ENCODE measurements around the gene ARHGAP28. TPM values are rescaled to one million over a fixed set of nuclear protein-coding genes. Genes with fewer than 3 reads are reported as not detected.

Gene ARHGAP28
- total and polyA plus RNA-seq, 2 of the 13 experiments (the other 11 are each of a cell fraction or from before 2014, with no cell fraction given): not detected

DNA sequence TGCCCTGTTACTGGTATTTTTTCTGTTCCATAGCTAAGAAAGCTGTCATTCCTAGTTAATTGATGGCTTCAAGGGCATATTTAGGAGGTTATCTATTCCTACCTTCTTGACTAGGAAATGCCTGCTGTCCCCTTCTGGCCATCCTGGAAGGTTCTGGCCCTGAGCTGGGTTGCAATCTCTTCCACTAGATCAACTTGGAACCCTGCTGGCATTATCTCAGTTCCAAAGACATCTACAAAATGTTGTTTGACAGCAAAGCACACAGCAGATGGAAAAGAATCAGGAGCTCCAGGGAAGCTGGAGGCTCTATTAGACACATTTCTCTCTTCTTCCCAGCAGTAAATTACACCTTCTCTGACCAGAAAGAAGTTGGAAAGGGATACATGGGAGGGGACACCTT lies 192.1 kb downstream of the ARHGAP28 start:
- TF ChIP-seq ZMYM2 (CRISPR knock-in tag; IDR thresholded peaks at IDR 0.05): no peak
- TF ChIP-seq ZNF605 (CRISPR knock-in tag; IDR thresholded peaks at IDR 0.05): no peak
- TF ChIP-seq JUN (CRISPR knock-in tag; IDR thresholded peaks at IDR 0.05): no peak
- TF ChIP-seq CBX2 (IDR thresholded peaks at IDR 0.05; ENCODE audit: low read depth, low read length): no peak
- no peak for TF ChIP-seq CBX2 (CRISPR knock-in tag; IDR thresholded peaks at IDR 0.05; ENCODE audit: low read depth)
- no peak for TF ChIP-seq KDM4B (CRISPR knock-in tag; IDR thresholded peaks at IDR 0.05)
- TF ChIP-seq ZSCAN25 (CRISPR knock-in tag; IDR thresholded peaks at IDR 0.05): no peak
- no peak for TF ChIP-seq STAT5B (CRISPR knock-in tag; IDR thresholded peaks at IDR 0.05)
- no peak for TF ChIP-seq NFE2 (CRISPR knock-in tag; IDR thresholded peaks at IDR 0.05)
- TF ChIP-seq ZNF230 (CRISPR knock-in tag; IDR thresholded peaks at IDR 0.05): no peak
- no peak for TF ChIP-seq TBX3 (IDR thresholded peaks at IDR 0.05; ENCODE audit: borderline replicate concordance)
- TF ChIP-seq MEF2D (CRISPR knock-in tag; IDR thresholded peaks at IDR 0.05): no peak
- no peak for TF ChIP-seq MIER3 (CRISPR knock-in tag; IDR thresholded peaks at IDR 0.05; ENCODE audit: borderline replicate concordance)
- TF ChIP-seq, protein P1, sequence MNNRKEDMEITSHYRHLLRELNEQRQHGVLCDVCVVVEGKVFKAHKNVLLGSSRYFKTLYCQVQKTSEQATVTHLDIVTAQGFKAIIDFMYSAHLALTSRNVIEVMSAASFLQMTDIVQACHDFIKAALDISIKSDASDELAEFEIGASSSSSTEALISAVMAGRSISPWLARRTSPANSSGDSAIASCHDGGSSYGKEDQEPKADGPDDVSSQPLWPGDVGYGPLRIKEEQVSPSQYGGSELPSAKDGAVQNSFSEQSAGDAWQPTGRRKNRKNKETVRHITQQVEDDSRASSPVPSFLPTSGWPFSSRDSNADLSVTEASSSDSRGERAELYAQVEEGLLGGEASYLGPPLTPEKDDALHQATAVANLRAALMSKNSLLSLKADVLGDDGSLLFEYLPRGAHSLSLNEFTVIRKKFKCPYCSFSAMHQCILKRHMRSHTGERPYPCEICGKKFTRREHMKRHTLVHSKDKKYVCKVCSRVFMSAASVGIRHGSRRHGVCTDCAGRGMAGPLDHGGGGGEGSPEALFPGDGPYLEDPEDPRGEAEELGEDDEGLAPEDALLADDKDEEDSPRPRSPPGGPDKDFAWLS (CRISPR knock-in tag; IDR thresholded peaks at IDR 0.05; ENCODE audit: borderline replicate concordance): no peak
- no peak for TF ChIP-seq NCOA5 (CRISPR knock-in tag; IDR thresholded peaks at IDR 0.05)
- TF ChIP-seq NAIF1 (CRISPR knock-in tag; IDR thresholded peaks at IDR 0.05; ENCODE audit: borderline replicate concordance): no peak
- TF ChIP-seq, protein P2, sequence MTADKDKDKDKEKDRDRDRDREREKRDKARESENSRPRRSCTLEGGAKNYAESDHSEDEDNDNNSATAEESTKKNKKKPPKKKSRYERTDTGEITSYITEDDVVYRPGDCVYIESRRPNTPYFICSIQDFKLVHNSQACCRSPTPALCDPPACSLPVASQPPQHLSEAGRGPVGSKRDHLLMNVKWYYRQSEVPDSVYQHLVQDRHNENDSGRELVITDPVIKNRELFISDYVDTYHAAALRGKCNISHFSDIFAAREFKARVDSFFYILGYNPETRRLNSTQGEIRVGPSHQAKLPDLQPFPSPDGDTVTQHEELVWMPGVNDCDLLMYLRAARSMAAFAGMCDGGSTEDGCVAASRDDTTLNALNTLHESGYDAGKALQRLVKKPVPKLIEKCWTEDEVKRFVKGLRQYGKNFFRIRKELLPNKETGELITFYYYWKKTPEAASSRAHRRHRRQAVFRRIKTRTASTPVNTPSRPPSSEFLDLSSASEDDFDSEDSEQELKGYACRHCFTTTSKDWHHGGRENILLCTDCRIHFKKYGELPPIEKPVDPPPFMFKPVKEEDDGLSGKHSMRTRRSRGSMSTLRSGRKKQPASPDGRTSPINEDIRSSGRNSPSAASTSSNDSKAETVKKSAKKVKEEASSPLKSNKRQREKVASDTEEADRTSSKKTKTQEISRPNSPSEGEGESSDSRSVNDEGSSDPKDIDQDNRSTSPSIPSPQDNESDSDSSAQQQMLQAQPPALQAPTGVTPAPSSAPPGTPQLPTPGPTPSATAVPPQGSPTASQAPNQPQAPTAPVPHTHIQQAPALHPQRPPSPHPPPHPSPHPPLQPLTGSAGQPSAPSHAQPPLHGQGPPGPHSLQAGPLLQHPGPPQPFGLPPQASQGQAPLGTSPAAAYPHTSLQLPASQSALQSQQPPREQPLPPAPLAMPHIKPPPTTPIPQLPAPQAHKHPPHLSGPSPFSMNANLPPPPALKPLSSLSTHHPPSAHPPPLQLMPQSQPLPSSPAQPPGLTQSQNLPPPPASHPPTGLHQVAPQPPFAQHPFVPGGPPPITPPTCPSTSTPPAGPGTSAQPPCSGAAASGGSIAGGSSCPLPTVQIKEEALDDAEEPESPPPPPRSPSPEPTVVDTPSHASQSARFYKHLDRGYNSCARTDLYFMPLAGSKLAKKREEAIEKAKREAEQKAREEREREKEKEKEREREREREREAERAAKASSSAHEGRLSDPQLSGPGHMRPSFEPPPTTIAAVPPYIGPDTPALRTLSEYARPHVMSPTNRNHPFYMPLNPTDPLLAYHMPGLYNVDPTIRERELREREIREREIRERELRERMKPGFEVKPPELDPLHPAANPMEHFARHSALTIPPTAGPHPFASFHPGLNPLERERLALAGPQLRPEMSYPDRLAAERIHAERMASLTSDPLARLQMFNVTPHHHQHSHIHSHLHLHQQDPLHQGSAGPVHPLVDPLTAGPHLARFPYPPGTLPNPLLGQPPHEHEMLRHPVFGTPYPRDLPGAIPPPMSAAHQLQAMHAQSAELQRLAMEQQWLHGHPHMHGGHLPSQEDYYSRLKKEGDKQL (CRISPR knock-in tag; IDR thresholded peaks at IDR 0.05; ENCODE audit: low read depth): no peak
- TF ChIP-seq CCAR2 (optimal IDR thresholded peaks at IDR 0.05; ENCODE audit: low read depth, low read length): no peak
- no peak for TF ChIP-seq MTA3 (CRISPR knock-in tag; IDR thresholded peaks at IDR 0.05)
- no peaks in the 10 kb centered on the region for H4K20me1 ChIP-seq (ENCODE audit: insufficient read depth, low read length)
- H3K9me3 ChIP-seq (ENCODE audit: low read length): no peaks in the 10 kb centered on the region
- no TSS peak for BruUV-seq (replicated peaks)
- FAIRE-seq (no peak), DNase-seq (ENCODE audit: low spot score) (no peak), ATAC-seq (no peak)
- CTCF ChIA-PET (ENCODE audit: low intra/inter-chr PET ratio, low total read pairs): no interaction called here
- in situ Hi-C loops (cut with HindIII; ENCODE audit: extremely low pct_ligation_motif_present, low pct_unique_long_range_greater_than_20kb): loop anchor here (5.0 to 10.0 kb wide), 3 partner anchors 73 to 253 kb away; no protein-coding TSS in a partner anchor
- H3K27ac ChIP-seq (ENCODE audit: extremely low read length, insufficient read depth, low read length): no peak overlapping the region
- peaks cover 14% of the 10 kb centered on the region for H3K4me1 ChIP-seq (ENCODE audit: insufficient read depth, low read length)
- intact Hi-C loops (cut with micrococcal nuclease; ENCODE audit: unreplicated experiment): no loop called here
- no peaks in the 10 kb centered on the region for H3K36me3 ChIP-seq (replicated peaks in 1 of 2; ENCODE audit: control insufficient read depth in 1 of 2, insufficient read depth in 2 of 2, low read length in 2 of 2)
- H3K4me3 ChIP-seq (replicated peaks in 1 of 3; ENCODE audit: insufficient read depth in 1 of 3, low read depth in 2 of 3, low read length in 3 of 3): no peak overlapping the region
- no peak overlapping the region for H3K4me2 ChIP-seq (ENCODE audit: low read depth, low read length)
- H2AFZ ChIP-seq (ENCODE audit: low read length): no peak overlapping the region
- H3K27me3 ChIP-seq (ENCODE audit: control insufficient read depth in 1 of 2, insufficient read depth in 2 of 2, low read length in 2 of 2): no peaks in the 10 kb centered on the region
- H3K9ac ChIP-seq (ENCODE audit: insufficient read depth, low read depth, low read length): no peak overlapping the region
- H3K79me2 ChIP-seq (ENCODE audit: insufficient read depth, low read length): no peaks in the 10 kb centered on the region
- POLR2A ChIA-PET: no interaction called here

All from HepG2 (cell line).